Stimulated activated CD8-positive, alpha-beta memory T cell treated with anti-CD3 and anti-CD28 coated beads, Interleukin-2, amount 100 ng/mL, for 48 hours (primary cell): ENCODE measurements around the gene MAP7.
"Not testable (repeated sequence)": the region's sequence is repeated elsewhere in the genome, so short reads cannot be mapped to it uniquely, and the experiment has no call there.

Source experiments
- DNase-seq, 2 donors: peaks; one replicate each; pipeline ENCODE4 v3.0.0-alpha.2; 2020; ENCODE audit warnings: low read depth in 2 of 2

MAP7 gene

DNA sequence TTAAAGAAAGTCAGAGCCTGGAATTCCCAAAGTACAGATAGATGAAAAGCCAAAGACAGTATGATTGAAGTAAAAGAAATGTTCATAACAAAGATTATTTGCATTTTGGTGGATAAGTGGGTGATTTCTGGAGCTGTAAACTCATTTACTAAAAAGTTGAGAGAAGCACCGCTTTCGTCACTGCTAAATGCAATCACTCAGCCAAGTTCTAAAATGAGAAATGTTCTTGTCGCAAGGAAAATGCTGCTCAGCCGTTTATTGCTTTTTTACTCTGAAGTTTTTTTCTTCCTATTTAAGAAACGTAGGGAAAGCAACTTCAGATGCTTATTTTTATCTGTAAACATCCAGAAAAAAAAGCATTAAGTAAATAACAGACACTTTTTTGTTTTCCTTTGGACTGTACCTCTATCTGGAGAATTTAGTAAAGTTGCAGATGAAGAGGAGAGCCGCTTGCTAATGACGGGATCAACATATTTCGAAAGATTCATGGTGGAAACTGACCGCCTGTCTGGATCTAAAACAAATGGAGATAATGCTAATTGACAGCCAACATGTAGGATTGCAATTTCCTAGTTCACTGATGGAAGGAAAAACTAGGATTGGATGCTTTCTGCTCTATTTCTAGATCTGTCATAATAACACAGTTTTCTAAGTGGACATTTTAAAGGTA is 166.8 kb downstream of the MAP7 start:
- DNase-seq = no peak

DNA sequence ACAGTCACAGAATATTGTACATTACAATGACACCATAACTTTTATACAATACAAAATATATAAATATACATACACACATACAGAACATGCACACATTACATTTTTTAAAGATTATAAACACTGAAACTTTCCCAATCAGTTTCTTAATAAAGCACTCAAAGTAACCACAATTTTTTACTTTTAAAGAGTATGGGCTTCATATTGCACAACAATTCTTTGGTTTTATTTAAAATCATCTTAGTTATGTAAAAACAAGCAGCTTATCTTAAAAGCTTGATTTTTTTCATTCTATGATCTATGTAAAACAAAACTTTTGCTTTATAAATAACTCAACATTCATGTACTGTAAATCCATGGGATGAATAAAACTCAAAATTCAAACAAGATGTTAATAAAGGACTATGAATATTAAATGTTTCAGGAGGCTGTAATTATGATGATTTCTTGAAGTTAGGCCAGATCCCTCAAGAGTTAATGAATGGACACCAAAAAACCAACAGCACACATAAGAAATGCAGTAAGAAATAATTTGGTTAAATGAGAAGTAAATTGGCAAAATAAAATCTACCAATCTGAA is 167.5 kb downstream of the MAP7 start:
- no peak for DNase-seq

DNA sequence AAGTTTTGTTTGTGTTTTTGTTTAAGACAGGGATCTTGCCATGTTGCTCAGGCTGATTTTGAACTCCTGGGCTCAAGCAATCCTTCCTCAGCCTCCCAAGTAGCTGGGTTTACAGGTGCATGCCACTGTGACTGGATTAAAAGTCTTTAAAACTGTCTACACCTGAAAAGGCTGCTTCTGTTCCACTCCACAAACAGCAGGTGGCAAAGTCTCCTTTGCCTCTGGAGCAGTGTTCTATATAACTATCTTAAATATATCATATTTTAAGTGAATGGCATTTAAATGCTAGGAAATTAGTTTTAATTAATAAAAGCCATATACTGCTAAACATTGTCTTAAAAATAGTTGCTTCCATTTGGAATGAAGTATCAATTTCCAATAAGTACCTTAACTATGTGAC is 171.3 kb downstream of the MAP7 start:
- no peak for DNase-seq

DNA sequence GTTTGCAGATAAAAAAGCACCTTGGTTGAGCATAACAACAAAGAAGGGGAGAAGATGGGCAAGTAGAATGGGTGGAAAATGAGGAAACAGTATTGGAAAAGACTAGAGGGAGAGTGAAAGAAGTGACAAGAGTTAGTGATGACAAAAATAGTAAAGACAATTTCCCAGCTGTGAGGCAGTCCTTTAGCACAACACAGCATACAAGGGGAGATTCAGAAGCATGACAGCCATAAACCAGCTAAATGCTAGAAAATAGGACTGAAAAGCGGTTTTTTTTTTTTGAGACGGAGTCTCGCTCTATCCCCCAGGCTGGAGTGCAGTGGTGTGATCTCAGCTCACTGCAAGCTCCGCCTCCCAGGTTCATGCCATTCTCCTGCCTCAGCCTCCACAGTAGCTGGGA is 174.4 kb downstream of the MAP7 start:
- DNase-seq = not testable (repeated sequence)

DNA sequence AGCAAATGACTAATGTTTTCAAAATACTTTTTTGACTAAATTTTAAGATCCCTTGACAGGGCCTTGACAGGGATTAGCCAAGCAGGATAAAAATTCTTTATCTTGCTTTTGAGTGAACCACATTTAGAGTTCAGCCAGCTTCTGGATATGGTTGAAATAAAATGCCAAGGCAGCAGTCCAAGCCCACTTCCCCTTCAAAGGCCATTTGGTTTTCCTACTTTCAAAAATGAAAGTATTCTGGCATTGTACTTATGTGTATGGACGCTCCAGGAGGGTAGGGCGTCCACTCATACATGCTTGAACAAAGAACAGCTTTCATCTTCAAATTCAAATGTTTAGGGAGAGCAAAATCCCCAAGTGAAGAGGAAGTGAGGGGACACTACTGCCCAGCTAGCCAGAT is 178.3 kb downstream of the MAP7 start:
- DNase-seq = no peak

DNA sequence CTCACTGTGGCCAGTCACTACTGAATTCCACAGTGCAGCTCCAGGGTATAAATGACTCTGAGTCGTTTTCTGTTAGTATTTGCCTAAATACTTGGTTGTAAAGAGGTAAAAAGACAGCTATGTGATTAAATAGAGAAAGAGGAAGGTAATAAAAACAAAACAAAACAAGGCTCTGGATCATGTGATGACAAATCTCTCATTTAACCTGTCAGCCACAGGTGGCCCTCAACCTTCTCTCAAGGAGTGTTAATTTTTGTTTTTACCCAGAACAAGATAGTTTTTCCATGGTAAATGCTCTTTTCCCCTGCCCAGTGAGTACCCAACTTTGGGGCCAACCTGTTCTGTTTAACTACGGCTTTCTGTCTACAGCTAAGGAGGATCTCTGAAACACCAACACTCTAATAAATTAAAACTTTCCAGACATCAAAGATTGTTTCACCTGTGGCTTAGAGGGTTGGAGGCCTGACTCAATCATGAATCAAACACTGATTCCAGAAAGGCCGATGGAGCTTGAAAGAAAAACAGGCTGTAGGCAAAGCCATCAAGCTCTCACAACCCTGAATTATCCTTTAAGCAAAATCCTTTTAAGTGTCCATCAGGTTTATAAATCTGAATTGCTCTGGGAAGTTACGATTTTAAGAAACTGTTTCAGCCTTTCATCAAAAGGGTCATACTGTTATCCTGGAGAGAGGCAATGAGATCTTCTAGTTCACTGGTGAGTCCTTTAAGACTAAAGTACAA is 179.1 kb downstream of the MAP7 start:
- no peak for DNase-seq

DNA sequence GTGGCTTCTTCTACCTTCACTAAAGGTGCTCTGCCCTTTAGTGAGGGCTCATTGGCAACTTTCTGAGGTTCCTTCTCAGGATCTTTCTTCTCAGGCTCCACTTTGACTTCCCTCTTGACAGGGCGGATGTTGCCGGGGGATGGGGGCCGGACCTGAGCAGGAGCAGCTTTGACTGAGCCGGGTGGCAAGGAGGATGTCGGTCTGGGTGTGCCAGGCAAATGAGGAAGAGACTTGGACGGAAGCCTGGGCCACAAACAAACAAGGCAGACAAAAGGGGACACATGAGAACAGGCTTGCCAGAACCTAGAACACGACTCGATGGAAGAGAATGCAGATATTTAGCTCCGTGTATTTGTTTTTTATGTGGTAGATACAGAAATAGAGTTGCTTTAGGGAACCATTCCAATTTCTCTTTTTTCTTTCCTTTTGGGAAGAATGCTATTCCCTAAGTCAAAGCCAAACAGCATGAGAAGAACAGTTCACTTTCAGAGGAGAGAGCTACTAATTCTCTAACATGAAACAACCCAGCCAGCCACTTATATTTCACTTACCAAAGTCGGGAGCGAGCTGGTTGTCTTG is 184.4 kb downstream of the MAP7 start:
- DNase-seq = no peak

DNA sequence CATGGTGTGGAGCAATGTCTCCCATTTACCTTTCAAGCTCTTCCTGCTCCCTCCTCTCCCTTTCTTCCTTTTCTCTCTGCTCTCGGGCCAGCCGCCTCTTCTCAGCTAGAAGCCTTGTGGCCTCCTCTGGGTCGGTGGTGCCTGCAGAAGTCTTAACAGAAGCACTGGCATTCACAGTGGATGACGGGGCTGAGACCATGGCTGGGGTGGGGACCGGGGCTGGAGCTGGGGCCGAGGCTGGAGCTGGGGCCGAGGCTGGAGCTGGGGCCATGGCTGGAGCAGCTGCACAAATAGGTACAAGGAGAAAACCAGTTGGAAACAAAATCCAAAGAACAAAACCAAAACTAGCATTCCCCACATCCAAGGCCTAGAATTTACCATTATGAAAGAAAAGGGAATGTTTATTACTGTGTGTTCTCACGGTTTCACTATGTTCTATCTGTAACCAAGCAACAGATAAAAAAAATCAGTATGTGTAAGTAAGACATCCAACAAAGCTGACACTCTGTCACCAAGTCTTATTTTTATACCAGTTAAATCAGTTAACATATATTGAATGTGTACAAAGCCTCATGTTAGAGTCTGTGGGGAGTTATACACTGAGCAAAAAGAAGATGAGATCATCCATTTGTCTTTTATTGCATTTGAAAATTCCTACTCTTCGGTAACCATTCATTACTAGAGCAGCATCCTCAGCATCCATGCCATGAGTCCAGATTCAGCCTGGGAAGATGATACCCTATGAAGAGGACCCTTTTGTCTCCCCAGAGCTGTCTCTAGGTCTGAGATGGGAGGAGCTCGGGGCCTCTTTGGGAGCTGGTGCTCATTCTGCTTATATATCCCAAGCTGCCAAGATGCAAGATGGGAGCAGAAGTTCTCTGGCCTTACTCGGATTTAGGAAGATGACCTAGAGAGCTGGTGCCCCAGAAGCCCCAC is 187.5 kb downstream of the MAP7 start:
- DNase-seq = no peak

DNA sequence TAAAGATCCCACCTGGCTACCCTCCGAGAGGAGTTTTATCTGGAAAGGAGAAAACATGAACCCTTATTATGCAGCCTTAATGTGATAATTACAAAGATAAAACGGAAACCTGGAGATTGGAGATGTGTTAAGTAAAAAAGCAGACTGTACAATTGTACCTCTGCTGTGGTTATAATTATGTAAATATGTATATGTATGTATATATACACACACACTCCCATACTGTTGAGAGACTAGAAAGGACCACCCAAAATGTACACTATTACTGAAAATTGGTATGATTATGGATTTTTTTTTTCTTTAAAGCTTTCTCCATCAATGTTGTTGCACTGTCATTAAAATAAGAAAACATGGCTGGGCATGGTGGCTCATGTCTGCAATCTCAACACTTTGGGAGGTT is 188.4 kb downstream of the MAP7 start:
- DNase-seq = no peak

DNA sequence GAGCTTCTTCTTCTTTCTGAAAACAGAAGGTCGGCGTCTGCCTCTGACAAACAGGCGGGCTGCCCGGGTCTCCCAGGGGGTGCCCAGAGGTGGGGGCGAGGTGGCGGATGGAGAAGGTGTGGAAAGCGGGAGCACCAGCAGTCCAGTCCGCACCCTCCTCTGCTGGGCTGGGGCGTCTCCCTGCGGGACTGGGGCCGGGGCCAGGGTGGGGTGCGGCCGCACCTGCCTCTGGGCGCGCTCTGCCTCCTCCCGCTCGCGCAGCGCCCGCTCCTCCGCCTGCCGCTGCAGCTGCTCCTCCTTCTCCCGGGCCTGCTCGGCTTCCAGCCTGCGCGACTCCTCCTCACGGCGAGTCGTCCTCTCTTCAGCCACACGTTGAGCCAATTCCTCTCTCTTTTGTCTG is 189.4 kb downstream of the MAP7 start:
- no peak for DNase-seq

DNA sequence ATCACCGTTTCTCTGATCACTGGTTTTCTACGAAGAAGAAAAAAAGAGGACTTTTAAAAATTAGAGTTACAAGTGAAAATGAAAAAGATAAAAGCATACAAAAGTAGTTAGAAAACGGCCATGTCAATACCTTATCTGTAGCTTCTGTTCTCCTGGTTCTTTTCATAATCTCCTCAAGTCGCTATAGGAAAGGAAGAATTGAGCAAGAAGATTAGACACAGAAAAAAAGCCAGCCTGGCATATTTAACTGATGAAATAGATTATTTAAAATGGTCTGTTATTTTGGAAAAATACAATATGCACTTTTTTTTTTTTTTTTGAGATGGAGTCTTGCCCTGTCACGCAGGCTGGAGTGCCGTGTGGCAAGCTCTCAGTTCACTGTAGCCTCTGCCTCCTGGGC is 190.4 kb downstream of the MAP7 start:
- no peak for DNase-seq

DNA sequence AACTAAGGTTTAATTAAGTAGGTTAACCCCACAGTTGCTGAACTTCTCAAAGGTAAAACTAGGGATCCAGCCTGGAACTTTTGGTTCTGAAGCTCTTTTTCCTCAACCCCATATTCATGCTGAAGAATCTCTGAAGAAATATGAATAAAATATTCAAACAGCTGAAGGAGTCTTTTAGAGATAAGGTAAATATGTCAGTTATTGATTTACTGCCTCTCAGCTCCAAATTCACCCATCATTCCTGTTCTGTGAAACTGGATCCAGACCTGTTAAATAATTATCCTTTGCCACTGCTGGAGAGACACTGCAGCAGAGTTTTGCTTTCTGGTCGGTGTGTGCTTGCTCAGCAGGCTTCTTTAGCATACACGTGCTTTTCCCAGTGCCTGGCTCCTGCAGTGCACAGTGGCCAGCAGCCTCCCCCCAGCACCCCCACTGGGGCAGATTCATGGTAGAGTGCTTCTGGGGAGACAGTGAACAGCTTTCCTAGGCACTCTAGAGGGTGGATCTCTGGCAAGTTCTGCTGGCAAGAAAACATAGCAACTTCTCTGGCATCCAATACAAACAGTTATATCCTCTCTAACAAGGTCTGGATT is 198.6 kb downstream of the MAP7 start:
- DNase-seq = no peak

DNA sequence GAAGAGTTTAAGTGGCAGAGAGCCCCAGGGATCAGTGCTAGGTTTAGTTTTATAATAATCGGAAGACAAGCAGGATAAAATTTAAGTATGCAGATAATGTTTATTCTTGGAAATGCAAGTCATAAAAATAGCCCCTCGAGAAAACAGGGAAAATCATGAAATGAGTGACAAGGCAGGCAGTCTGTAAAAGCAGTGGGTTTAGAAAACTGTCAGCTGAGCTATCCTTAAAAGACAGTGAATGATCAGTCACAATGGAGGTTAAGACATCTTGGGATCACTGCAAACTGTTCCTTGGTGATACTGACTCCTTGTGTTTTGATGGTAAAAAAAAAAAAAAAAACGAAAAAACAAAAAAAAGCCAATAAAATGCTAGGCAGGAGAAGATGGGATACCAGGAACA is 199.3 kb downstream of the MAP7 start:
- DNase-seq = no peak

DNA sequence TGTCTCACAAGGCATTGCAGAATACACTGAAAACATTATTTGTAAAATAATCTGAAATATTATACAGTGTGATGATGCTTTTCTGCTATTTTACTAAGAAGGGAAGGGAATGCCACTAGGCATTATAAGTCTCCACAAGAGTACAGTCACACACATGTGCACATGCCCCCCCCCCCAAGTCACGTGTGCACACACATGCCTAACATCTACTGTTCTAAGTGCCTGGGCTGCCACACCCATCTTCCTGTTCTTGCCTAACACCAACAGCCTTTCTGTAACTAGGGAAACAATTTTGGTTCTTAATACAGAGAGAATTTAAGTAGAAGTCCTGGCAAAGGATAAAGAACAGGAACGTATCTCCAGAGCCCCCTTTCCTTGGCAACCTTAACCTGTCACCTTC is 202.4 kb downstream of the MAP7 start:
- DNase-seq = no peak

DNA sequence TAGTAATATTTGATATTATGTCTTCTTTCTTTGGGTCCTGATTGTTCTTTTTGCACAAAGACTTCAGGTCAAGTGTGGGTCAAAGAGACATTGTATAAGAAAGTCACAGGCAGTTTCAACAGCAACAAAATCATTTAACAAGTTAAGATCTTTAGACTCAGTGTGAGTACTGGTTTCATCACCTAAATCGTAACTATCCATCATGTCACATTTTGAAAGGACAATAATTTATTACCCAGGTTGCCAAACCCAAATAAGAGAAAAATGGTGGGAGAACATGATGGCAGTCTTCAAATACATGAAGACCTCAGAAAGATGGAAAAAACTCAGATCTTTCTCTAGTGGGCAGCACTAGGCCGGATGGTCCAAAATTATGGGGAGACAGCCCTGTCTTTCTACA is 205.1 kb downstream of the MAP7 start:
- DNase-seq = no peak

DNA sequence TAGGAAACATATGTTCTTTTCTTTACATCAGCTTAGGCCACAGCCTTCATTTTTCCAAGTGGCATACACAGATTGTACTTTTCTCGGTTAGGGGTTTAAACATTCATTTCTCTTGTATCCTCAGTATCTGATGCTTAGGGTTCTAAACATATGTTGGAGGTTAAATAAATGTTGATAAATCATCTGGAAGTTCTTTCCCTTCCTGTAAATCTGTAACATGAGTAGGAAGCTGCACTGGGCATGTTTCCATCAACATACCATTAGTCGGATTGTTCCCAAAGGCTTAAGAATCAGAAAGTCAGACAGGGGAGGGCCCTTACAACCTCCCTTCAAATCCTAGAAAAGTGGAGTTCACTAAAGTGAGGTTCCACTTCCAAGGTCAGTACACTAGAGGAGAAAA is 205.8 kb downstream of the MAP7 start:
- no peak for DNase-seq

DNA sequence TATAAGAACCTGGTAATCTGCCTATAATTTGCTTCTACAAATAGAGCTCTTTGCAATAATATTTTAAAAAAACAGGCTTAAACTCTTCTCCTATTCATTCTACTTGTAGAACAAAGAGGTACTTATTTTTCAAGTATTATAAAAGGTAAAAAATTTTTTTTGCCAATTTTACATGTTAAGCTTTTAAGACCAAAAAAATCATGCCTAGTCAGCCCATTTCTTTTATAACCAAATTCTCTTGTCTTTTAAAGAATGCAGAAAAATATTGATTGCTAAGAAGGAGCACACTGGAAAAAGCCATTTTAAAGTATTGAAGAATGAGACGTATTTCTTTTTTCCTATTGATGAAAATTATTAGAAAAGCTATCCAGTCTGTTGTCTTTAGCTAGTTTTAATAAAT is 206.5 kb downstream of the MAP7 start:
- DNase-seq = no peak

DNA sequence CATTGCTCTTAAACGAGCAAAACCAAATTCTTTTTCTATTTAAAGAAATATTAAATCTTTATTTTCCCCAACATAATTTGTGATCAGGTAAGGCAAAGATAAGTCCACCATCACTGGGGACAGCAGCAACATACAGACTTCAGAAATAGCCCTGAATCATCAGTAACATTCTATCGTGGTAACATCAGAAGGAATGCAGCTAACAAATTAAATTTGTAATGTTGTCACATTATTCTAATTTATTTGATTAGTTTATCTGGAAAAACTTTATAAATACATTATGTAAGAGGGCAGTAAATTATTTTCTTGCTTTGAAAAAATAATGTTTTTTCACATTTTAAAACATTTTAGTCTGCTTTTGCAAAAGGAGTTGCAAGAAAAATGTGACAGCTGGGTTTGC is 206.9 kb downstream of the MAP7 start:
- no peak for DNase-seq

DNA sequence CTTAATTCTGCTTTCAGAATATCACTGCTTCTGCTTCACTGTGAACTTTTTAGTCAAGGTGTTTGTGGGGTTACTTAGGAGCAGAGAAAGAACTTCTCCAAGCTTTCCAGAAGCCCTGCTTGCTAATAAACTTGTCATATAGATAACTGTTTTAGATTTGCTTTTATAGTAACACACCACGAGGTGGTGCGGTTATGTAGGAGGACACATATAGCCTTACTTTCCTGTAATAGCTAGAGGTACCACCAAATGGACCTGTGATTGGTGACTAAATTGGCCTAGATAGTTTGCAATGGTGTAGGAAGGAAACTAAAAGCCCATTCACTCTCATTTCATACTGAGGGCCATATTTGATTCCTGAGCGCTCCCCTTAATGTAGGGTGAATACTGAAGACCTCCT is 208.3 kb downstream of the MAP7 start:
- no peak for DNase-seq

DNA sequence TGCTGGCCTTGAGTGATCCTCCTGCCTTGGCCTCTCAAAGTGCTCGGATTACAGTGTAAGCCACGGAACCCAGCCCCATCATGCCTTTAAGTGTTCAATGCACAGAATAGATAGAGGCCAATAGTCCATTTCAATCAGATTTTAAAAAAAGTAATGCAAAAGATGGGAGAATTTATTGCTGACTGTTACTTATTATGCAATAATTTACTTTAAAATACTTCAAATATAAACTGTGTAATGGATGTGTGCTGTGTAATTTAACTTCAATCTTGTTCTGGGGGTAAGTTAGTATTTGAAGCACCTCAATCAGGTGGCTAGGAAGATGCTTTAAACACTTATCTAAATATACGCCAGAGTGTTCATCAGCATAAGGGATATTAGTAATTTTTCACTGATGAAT is 208.9 kb downstream of the MAP7 start:
- DNase-seq = no peak

DNA sequence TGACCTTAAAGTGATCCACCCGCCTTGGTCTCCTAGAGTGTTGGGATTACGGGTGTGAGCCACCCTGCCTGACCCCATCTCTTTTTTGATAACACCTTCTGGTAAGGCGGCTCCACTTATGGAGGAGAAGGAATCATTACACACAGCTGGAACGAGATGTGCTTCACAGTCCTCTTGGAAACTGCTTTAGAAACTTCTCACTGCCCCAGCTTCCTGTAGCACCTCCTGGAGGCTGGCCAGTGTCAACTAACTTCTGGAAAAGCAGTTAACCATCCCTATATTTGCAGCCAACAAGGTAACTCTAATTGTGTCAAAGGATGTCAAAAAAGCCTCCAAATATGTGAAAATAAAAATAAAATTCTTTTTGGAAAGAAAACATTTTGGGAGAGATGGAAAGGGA is 211.7 kb downstream of the MAP7 start:
- no peak for DNase-seq

DNA sequence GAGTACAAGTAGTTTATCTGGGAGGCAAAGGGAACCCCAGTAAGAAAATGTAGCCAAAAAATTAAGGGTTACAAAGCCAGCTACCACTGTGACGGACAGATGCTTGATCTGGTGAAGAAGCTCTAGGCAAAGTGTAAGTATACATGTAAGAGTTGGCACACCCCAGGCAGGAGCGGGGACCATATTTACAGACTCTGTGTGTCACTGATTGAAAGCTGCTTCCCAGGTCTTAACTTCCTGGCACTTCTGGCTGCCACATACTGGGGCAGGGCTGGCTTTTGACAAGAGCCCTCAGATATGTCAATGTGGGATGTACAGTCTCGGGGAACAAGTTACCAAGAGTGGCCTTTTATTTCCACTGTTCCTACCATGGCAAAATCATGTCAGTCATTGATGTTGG is 212.6 kb downstream of the MAP7 start:
- DNase-seq = no peak
